Astrocyte of the hippocampus (primary cell): Measurements from ENCODE around the gene FANCC.
"Not testable (repeated sequence)": the region's sequence is repeated elsewhere in the genome, so short reads cannot be mapped to it uniquely, and the experiment has no call there.

ENCODE experiments used
- DNase-seq: peaks from one replicate; pipeline ENCODE4 v3.0.0; 2011; ENCODE audit warnings: low read depth, low spot score

The FANCC gene

DNA sequence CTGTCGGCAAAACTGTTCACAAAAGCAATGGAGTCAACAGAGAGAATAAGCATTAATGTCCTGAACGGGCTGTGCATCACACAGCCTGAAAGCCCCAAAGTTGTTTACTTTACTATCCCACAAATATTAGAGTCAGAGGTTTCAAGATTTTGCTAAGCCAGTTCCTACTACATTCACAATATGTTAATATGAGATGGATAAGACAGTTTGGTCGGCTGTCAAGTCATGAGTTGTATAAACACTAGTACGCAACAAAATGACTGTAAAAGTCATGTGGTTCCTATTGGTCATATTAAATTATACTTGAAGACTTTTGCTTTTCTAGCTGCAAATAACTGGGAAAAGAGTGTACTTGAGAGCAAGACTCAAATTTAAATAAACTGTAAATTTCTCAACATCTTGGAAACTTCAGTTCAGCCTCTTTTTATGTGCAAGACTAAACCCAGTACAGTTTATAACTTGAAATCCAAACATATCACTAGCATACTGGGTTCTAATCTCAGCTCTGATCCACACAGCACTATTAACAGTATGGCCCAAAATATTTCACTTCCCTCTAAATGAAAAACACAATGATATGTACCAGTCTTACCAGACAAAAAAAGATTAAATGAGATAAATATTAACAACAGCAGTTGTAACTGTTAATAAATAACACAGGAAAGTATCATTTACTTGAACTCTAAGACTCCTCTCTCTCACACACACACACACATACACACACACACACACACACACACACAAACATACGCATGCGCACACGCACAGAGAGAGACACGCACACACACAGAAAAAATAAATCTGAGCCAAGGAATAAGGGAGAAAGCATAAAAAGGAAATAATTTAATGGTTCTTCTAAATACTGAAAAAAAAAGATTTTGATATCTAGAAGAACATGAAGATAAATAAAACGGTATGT, 33.1 kb downstream of the FANCC start:
- DNase-seq = no peak

DNA sequence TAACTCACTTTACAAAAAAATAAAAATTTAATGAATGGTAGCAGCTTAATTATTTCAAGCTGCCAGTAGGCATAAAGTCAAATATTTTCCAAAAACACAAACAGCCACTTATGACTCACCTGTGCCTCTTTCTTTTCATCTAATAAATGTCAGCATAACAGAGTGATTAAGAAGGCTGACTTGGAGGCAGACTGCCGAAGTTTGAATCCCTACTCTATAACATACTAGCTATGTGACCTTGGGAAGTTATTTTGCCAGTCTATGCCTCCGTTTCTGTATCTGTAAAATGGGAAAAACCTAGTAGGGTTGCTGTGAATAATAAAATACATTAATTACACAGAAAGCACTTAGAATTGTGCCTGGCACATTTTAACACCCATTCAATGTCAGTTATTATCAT, 33.8 kb downstream of the FANCC start:
- no peak for DNase-seq

DNA sequence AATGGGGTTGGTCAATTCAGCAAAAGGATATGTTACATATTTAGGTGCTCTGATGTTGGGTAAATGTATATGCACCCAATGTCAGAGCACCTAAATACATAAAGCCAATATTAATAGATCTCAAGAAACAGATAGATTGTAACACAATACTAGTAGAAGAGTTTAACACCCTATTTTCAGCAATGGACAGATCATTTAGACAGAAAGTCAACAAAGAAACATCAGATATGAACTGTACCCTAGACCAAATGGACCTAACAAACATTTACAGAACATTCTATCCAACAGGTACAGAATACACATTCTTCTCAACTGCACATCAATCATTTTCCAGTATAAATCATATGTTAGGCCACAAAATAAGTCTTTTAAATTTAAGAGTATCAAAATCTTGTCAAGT, 35.2 kb downstream of the FANCC start:
- no peak for DNase-seq

DNA sequence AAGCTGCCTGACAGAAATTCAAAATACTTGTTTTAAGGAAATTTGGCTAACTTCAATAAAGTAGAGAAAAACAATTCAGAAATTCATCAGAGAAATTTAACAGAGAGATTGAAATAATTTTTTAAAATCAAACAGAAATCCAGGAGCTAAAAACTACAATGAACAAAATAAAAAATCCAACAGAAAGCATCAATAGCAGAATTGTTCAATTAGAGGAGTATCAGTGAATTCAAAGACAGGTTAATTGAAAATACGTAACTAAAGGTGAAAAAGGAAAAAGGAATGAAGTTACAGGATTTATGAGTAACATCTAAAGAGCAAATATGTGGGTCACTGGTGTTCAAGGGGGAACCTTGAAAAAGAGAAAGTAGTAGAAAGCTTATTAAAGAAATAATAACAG, 36.8 kb downstream of the FANCC start:
- DNase-seq = no peak

DNA sequence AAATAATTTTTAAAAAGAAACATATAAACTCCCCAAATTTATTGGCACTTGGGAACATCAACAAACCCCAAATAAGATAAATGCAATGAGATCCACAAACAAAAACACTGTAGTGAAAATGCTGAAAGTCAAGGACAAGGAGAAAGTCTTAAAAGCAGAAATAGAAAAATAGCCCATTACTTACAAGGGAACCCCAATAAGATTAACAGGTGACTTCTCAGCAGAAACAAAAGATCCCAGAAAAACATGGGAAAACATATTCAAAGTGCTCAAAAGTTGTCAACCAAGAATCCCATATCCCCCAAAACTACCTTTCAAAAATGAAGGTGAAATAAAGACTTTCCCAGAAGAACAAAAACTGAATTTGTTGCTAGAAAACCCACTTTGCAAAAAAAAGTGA, 40.0 kb downstream of the FANCC start:
- DNase-seq = no peak

DNA sequence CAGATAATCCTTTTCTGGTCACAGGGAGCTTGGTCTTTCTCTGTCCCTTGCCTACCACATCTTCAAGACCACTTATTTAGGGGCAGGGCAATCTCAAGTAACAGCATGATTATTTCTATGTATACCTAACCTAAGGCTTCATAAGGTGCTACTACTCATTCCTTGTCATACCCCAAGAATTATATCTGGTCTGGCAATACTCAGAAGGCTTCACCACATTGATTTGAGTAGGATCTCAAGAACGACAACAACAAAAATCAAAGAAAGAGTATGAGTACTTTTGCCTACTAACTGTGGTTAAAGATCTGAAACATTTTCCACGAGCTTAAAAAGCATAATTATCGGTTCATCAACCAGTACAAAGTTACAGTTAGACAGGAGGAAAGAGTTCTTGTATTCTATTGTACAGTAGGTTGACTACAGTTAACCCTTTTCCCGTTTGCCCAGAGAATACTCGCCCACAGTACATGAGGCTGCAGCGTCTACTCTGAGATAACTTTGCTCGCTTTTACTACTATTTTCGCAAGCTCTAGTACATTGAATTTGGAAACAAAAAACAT, 41.0 kb downstream of the FANCC start:
- DNase-seq = no peak

DNA sequence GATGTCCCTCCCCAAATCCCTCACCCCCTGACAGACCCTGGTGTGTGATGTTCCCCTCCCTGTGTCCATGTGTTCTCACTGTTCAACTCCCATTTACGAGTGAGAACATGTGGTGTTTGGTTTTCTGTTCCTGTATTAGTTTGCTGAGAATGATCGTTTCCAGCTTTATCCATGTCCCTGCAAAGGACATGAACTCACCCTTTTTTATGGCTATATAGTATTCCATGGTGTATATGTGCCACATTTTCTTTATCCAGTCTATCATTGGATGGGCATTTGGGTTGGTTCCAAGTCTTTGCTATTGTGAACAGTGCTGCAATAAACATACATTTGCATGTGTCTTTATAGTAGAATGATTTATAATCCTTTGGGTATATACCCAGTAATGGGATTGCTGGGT, 43.3 kb downstream of the FANCC start:
- DNase-seq = not testable (repeated sequence)

DNA sequence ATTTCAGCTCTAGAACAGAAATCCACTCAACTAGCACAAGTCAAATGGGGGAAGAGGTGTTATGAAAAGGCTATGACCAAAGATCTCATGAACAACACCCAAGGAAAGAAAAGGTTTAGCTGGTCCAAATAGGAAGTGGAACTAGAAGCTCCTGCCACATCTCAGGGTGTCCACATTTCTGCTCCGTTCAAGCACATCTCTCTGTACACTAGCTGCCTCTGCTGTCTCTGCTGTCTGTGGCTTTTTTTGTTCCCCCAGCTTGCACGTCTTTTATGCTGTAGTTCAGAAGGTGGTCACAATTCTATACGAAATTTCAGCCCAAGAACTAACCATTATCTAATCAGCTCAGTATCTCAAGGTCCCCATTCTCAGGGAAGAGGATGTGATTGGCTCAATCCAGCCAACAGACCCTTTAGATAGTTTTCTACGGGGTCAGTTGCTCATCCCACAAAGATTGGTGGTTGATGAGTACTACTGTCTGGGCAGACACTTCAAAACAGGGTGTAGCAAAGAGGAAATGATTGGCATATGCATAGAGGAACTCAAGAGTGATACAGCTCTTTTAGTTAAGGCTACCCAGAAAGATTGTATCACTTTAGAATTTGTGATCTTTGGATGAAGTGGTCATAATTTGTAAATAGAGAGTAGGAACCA, 44.0 kb downstream of the FANCC start:
- no peak for DNase-seq

DNA sequence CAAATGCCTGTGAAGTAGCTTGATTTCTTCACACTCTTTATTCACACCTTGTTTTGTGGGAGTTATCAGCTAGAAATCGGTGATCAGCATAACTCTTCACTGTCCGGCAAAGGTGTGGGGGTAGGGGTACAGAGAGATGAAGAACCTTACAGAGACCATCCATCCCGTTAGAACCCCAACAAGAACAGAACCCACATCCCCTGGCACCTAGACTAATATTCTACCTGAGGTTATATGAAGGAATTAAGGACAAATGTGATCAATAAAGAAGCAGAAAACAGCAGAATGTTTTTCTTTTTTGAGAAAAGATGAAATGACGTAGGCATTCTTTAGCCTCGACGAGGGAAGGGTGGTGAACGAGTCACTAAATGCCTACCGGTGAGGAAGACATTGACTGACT, 44.7 kb downstream of the FANCC start:
- no peak for DNase-seq

DNA sequence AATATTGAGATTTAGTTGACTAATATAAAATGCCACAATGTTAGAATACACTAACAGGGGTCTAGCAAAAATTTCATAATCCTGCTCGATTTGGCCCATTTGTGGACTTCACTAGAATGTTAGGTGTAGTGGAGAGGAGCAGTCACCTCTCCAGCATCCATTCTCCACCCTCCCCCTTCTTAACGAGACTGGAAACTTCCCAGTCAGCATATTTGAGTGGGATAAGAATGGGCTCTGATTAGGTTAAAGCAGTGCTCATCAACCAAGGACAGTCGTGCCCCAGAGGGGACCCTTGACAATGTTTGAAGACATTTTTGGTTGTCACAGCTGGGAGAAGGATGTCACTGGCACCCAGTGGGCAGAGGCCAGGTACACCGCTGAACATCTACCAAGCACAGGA, 46.7 kb downstream of the FANCC start:
- no peak for DNase-seq

DNA sequence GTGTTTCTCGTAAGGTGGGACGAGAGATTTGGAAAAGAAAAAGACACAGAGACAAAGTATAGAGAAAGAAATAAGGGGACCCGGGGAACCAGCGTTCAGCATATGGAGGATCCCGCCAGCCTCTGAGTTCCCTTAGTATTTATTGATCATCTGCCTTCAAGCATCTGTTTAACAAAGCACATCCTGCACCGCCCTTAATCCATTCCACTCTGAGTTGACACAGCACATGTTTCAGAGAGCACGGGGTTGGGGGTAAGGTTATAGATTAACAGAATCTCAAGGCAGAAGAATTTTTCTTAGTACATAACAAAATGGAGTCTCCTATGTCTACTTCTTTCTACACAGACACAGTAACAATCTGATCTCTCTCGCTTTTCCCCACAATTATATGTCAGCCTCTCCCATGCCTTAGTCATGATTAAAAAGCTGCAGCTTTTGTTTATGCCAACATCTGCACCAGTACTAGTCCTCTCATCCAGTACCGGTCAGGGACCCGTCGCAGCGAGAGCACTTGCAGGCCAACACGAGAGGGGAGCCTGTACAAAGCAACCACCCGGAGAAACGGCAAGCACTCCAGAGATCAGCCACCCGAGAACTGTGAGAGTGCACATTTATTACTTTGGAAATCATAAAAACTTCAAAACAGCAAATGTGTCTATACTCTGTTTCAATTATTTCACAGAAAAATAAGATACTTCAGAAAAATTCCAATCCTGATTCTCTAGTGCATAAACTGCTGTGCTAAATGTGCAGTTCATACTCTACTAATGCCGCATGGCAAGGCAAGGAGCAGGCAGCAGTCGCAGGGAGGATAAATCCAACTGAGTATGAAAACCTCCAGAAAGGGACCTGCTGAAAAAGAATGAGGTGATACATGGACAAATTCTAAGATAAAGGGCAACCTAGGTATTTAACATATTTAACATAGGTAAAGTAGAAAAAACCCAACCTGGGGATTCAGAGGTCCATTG, 47.4 kb downstream of the FANCC start:
- DNase-seq = not testable (repeated sequence)

DNA sequence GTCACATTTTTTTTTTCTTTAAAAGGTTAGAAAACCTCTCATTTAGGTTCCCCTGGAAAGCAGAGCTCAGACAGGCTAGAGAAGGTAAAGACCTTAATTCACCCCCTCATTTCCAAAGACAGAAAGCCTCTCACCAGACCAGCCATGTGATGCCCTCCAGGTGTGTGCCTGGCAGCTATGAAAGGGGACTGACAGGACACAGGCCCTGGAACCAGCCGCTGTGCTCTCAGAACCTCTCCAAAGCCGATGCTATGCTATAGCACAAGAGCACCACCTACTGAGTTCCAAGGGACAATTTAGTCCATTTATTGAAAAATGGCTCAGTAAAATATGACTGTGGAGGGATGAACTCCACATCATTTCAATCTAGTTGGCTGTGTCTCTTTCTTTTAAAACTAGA, 48.8 kb downstream of the FANCC start:
- peak; percentile 59 for DNase-seq

DNA sequence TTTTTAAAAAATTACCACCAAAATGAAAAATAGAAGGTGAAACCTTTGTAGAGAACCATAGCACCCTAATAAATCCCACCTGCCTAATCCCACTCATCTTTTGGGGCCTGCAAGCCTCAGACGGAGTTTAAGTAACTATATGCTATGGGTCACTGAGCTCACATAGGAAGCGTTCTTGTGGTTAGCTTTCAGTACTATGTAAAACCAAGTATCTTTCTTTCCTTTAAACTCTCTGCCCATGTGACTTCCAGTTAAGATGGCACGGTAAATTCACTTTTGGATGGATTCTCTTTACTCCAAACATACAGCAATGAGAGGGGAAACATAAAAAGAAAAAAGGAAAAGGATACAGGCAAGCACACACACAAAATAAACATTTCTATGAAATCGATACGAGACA, 50.9 kb downstream of the FANCC start:
- DNase-seq = no peak

DNA sequence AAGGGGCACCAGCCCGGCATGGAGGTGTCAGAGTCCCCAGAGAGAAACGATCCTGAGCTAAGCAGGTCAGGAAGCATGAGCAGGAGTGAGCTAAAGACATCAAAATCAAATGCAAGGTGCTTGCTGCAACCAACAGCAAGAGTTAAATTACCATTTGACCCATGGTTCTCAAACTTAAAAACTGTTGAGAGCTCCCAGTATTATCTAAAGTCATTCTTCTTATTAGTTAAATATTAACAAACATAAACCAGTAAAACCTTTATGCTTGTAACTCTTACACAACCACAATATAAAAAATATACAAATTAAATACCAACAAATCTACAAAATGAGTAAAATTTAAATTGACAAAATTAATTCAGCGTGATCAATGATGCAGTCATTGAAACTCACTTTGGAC, 51.5 kb downstream of the FANCC start:
- no peak for DNase-seq

DNA sequence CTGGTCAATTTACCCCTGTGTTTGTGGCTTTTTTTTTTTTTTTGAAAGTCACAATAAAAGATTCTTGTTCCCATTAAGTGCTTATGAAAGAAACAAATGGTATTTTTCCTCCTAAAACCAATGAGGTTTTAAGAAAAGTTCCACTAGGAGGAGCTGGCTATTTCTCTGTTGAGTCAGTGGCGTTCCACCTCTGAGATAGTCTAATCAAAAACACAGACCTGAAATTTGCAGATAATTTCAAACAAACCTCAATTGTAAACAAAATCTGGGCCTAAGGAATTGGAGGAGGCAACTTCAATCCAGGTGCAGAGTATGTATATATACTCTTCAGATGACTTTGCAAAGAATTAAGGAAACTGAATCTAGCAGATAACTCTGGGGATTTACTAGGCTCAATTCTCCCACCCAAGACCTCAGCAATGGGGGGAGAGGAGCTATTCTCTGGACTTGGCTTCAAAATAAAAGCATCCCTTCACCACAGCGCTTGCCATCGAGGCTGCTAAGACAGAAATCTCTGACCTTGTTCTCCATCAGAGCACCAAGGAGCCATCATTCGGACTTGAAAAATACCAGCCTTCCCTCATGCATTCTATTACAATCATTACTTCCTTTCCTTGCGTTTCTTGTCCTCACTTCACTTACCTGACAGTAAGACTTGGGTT, 52.4 kb downstream of the FANCC start:
- DNase-seq = peak; percentile 54

DNA sequence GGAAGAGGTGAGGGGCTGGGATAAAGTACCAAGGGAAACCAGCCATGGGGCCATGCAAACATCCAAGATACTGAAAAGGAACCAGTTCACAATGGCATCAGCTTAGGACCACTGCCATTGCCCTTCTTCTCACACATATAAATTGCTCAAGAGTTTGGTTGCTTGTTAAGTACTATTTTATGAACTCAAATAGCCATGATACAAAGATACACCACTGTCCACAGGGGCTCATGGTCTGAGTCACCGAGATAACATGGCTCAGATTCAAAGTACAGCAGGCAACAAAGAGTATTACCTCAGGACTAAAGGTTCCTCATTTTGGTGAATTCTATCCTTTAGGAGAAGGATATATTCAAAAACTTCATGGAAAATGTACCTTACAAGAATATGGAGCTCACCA, 55.6 kb downstream of the FANCC start:
- peak; percentile 52 for DNase-seq

DNA sequence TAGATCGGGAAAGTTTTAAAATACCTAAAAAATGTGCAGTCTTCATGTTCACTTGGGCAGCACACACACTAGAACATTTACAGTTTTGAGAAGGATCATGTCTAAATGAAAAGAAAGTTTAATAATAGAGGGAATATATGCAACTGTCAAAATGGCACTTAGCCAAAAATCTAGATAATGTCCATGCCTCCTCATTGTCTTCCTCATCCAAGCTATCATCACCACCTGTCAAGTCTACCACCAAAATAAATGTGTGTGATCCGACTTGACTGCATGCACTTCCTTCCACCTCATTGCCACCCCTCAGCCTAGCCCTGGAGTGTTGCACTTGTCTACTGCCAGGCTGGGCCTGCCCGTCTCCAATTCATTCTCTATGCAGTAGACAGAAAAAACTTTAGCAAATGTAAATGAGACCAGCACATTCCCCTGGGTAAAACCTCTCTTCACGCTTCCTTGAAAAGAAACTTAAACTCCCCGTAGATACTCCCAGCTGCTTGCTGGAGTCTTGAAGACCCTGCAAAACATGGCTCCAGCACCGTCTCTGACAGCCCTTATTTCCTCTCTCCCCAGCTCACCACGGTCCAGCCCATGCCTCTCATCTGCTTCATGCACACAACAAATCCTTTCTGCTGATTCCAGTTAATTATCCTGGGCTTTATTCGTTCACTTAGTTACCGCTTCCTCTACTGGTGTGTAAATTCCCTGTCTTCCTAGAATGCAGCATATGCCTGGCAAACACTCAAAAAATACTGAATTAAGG, 66.9 kb downstream of the FANCC start:
- DNase-seq = peak; percentile 20

DNA sequence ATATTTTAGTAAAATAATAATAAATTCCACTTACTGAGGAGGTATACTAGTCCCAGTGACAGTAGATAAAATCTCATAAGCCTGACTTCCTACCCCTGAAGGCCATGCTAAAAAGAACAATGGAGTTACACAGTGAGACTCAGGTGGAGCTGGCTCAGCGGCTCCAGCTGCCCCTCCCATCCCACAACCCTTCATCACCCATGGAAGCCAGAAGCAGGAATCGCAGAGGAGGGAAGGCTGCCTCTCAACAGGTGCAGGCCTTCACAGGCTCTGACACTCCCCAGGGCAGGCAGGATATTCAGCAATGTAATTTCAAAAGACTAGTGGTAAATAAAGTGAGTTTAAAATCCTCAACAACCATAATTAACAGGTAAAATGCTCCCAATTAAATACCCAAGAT, 67.5 kb downstream of the FANCC start:
- no peak for DNase-seq

DNA sequence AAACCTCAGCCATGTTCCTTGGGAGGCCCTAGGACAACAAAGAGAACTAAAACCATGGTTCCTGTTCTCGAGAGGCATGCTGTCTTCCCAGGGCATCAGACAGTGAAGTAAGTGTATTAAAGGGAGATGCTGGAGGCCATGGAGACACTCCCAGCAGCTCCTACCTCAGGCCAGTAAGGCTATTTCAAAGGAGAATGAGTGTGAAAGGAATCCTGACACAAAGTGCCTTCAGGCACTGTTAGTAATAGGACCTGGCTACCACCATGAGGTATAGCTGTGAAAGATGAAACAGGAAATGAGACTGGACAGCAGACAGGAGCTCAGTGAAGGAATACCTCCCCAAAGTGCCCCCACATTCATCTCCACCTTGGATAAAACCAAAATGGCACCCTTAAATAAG, 71.0 kb downstream of the FANCC start:
- no peak for DNase-seq

DNA sequence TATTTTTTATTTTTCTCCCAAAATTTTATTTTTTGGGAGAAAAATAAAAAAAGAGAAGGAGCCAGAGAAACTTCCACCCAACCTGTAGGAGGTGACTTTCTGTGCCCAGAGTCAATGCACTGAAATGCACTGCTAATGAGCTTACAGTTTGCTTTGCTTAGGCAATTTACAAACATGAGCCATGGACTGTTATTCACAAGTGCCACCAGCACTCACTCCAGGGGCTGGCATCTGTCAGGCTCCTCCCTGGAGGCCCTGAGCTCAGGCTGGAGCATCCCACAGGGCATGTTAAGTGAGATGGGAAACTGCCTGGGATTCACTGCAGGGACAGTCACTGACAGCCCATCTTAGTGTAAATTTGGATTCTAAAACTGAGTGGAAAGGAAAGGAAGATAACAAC, 74.9 kb downstream of the FANCC start:
- no peak for DNase-seq
